ENCODE measurements around the gene HTATSF1.

The HTATSF1 gene

GRCh38 chrX:136496764-136497555 lies 432 bp upstream of the HTATSF1 start:
- peak; percentile 65 for DNase-seq

DNA sequence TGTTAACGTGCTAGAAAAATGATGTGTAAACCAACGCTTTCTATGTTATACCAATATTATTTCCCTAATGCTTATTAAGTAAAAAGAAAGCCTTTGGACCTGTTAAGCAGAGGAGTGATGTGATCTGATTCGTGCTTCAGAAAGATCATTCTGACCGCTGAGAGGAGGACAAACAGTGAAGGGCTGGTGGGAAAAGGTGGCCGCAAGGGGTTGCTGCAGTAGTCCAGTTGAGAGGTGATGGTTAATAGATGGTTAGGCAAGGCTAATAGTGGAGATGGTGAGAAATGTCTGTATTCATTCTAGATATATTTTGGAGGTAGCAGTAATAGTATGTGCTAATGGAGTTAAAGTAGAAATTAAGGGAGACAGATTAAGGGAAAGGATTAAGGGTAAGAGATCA lies 21.7 kb downstream of the HTATSF1 start:
- DNase-seq = no peak

GRCh38 chrX:136523770-136524169 lies 26.4 kb downstream of the HTATSF1 start:
- no peak for DNase-seq

GRCh38 chrX:136525738-136526606 lies 28.6 kb downstream of the HTATSF1 start:
- DNase-seq = no peak

- DNase-seq = no peak
These were observed 31.4 kb downstream of the HTATSF1 start for GRCh38 chrX:136528645-136529315.

DNA sequence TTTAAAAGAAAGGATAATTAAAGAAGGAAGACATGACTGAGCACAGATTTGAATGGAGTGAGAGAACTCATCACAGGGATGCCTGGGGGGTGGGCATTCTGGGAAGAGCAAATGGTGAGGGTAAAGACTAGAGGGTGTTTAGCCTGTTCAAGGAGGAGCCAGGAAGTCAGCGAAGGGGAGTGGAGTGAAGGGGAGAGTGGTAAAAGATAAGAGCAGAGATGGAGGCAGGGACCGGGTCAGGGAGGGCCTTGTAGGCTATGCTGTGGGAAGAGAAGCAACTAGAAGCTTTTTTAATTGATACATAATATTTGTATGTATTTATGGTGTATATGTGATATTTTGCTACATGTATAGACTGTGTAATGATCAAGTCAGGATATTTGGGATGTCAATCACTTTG lies 32.4 kb downstream of the HTATSF1 start:
- no peak for DNase-seq

- no peak for DNase-seq
These were observed 34.6 kb downstream of the HTATSF1 start, which contains the start of gene VGLL1 for GRCh38 chrX:136531951-136532350. VGLL1 (plus strand) TSS chrX:136532215; CDS start chrX:136536021, 3,806 bp downstream.

DNA sequence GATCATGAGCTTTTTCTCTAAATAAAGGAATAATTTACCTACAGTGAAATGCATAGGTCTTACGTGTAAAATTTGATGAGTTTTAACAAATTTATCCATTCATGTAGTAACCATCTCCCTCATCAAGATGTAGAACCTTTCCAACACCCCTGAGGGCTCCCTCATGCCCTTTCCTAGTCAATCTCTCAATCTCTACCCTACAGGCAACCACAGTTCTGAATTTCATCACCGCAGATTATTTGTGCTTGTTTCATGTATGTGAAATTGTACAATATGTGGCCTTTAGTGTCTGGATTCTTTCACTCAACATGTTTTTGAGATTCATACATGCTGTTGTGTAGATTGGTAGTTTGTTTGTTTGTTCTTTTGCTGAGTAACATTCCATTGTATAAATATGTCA lies 36.7 kb downstream of the HTATSF1 start:
- no peak for DNase-seq

GRCh38 chrX:136538811-136539210 lies 41.4 kb downstream of the HTATSF1 start:
- DNase-seq = no peak

DNA sequence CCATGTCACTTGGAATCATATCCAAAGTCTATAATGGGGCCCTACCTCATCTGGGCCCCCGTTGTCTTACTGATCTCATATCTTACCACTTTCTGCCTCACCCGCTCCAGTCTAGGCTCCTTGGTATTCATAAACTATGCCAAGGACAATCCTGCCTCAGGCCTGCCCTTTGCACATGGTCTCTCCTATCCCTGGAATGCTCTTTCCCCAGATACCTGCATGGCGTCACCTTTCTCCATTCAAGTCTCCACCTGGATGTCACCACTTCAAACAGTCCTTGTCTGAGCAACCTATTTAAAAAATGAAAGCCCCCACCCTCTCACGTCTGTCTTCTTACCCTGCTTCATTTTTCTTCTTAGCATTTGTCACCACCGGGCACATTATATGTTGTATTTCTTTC lies 42.8 kb downstream of the HTATSF1 start:
- DNase-seq = no peak

DNA sequence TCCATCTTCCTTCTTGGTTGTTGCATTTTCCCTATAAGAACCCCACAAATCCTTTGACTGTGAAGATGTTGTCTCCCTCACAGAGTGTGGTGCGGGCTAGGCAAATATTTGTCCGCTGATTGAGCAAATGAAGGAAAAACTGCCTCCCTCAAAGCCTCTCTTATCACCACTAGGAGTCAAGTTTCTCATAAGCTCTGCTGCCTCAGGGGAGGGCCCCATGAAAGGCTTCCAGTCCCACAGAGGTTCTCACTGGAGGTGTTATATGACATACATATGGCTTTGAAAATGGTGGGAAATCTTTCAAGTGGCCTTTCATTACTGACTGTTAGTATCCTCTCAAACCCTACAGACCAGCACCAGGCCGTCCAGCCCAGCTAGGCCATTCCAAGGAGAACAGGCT lies 43.9 kb downstream of the HTATSF1 start:
- DNase-seq = no peak

DNA sequence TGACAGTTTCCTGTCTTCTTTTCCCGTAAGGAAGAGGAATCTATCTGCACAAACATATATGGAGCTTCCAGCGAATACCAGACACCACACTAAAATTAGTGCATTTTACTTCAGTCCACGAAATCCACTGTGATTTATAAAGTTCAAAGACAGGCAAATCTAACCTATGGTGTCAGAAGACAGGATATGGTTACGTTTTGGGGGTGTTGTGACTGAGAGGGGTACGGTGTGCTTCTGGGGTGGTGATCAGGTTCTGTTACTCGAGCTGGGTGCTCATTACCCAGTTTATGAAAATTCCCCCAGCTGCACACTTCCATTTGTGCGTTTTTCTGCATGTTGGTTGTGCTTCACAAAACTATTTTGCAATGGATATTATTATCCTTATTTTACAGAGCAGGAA lies 44.9 kb downstream of the HTATSF1 start:
- no peak for DNase-seq

DNA sequence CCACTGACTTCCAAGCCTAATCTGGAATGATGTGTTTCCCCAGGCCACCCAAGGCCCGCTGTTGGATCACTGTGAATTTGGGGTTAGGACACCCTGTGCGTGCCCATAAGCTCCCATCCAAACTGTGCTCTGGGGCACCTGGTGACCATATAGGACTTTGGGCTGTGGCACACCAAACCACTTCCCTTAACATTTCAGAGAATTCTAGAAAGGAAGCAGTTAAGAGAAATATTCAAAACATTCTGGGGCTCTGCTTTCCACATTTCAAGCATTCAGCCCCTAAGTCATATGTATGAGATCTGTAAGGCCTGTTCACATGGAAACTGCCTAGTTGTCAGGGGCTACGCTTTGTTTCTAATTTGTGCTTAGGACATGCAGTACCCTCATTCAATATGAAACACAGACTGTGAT lies 49.0 kb downstream of the HTATSF1 start:
- DNase-seq = no peak

GRCh38 chrX:136549226-136549625 lies 51.8 kb downstream of the HTATSF1 start:
- DNase-seq = no peak

GRCh38 chrX:136551410-136551809 lies 54.0 kb downstream of the HTATSF1 start:
- no peak for DNase-seq

GRCh38 chrX:136555694-136556093 lies 58.3 kb downstream of the HTATSF1 start:
- DNase-seq = no peak

Data from NCI-H510A treated with DMSO at 0.1 percent for 48 hours (cell line).